Stimulated activated CD8-positive, alpha-beta memory T cell treated with anti-CD3 and anti-CD28 coated beads, Interleukin-7, amount 100 ng/mL, for 1 hour (primary cell): ENCODE results near the gene NCF2.

Experiments used
- DNase-seq, 2 donors: peaks; one replicate each; pipeline ENCODE4 v3.0.0-alpha.2; 2020; ENCODE audit warnings: low read depth in 2 of 2

The NCF2 gene

DNA sequence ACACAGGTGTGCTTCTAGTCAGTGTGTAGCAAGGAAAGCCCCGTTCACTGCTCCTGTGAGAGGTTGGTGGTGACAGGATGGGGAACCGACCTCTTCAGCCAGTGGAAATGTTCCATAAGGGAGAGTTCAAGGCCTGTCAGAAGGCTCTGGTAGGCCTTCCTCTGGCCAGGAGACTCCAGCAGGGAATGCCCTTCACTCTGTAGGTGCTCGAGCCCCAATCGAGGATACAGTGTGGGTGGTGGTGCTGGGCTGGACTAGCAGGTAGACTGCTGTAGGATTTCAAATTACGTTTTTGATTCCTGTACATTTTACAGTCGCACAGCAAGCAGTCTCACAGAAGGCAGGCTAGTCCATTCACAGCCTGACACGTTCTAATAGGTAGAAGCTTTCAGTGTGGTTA is 37.8 kb downstream of the NCF2 start:
- no peak for DNase-seq

DNA sequence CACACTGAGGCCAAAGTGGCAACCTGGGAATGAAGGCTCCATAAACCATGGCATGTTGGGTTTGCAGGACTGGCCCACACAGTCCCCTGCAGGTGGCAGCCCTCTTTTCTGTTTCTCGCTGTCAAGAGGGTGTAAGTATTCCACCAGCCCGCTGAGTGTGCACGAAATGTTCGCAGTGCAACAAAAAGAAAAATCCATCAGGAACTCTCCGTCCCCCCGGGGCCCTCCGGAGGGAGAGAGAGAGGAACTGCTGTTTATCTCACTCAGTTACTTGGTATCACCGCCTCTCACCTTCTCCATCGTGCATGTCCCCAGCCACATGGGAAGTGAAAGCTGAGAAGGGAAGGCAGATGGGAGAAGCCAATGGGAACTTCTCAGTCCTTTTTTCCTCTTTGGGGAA is 38.3 kb downstream of the NCF2 start:
- no peak for DNase-seq

DNA sequence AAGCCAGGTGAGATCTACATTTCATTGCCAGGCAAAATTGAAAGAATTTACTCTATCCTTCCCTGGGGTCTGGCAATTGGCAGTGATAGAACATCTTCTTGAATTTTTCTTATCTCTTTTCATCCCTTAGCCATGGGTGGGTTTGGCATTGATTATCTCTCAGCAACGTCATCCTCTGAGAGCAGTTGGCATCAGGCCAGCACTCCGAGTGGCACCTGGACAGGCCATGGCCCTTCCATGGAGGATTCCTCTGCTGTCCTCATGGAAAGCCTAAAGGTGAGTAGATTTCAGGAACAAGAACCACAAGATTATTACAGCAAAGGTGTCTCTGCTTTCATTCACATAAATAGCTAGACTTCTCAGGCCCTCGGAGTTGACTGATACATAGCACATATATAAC is 39.3 kb downstream of the NCF2 start:
- DNase-seq: no peak

DNA sequence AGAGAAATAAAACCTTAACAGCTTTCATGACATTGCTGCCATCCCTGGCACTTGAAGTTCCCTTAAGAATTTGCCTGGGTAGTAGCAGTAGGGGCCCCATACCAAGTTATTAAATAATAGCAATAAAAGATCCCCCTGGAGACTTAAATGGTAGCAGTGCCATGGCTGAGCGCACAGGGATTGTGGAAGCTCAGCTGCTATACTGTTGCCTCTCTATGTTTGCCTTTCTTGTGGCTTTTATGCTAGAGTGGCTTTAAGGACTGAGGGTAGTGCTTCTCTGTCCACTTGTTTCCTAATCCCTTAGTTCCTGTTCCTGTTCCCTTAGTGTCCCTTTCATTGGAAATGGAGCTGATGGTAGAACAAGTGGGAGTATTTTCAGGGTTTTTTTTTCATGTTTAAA is 42.1 kb downstream of the NCF2 start:
- no peak for DNase-seq

DNA sequence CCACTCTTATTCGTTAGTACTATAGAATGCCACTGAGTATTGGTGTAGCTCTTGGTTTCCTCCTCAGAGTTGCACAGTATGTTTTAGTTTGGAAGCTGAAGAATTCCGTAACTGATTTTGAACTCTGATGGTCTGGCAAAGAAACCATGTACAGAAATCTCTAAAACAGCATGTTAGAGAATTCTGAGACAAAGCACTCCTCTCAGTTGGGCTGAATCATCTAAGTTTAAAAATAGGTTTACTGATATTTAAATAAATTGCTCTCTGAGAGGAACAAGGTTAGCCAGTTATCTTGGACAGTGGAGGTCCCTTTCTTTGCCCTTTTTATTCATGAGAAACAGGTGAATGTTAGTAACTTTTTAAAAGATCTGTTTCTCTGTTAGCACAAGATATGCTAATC is 43.8 kb downstream of the NCF2 start:
- no peak for DNase-seq

DNA sequence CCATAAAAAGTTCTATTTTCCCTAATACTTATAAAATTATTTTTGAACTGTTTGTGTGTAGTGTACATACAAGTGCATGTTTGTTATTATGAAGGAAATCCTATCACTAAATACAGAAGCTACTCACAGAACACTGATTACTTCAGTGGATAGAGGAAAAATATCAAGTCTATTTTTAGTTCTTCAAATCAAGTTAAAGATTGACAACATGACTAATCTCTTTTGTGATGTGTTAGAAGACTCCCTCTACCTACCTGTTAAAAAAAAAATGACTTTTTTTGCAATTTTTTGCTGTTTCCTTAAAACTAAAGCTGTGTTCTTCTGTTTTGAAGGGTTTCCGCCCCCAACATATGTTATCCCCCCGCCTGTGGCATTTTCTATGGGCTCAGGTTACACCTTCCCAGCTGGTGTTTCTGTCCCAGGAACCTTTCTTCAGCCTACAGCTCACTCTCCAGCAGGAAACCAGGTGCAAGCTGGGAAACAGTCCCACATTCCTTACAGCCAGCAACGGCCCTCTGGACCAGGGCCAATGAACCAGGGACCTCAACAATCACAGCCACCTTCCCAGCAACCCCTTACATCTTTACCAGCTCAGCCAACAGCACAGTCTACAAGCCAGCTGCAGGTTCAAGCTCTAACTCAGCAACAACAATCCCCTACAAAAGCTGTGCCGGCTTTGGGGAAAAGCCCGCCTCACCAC is 45.5 kb downstream of the NCF2 start:
- no peak for DNase-seq

DNA sequence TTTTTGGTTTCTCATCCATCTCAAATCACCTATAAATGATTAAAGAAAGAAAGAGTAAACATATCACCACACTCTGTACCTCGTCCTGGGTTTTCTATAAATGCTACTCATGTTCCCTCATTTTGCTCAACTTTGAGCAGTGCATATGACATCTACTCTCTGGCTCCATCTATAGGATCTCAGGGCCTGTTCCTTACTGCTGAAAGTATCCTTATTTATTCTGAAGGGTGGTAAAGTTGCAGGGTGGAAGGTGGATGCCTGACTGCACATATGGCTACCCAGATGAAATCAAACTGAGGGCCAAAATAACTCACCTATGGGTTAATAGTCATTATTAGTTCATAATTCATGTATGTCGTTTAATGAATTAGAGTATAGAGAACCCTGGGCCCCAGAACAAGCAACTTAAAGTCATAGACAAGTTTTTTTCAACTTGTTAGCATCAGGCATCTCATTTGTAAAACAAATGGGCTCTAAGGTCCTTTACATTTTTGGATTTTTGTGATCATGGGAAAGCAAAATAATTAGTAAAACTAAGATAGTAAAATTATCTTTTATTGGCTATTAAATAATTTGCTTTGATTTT is 46.5 kb downstream of the NCF2 start:
- no peak for DNase-seq

DNA sequence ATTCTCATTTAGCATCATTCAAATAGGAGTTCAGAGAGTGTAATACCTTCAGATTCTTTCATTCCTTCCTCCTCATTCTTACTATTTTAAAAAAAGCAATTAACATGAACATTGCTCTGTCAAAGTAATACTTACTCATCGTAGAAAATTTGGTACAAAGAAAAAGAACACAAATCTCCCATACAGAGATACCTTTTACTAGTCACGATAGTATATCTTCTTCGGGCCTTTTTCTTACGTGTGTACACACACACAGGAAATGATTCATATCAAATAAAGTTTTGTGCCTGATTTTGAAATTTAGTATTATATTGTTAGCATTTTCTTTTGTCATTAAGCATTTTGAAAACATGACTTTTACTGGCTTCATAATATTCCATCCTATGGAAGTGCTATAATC is 52.9 kb downstream of the NCF2 start:
- no peak for DNase-seq

DNA sequence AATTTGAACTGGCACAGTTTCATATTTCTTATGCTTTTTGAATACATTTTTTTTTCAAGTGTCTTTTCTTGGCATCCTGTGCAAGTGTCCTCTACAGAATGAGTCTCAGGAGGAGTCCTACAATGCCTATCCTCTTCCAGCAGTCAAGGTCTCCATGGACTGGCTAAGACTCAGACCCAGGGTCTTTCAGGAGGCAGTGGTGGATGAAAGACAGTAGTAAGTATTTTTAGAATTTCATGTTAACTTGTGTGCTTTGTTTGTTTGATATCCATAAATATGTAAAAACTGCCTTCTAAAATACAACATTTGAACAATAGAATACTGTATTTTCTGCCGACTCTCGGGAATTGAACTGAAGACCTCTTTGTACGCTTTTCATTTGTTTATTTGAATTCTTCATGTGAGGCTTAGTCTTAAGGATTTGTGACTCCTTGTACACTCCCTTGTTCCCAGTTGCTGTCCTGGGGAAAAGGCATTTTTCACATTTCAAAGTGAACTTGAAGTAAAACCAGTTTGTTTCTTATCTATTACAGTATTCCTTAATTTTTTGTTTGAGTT is 56.6 kb downstream of the NCF2 start:
- DNase-seq: no peak

DNA sequence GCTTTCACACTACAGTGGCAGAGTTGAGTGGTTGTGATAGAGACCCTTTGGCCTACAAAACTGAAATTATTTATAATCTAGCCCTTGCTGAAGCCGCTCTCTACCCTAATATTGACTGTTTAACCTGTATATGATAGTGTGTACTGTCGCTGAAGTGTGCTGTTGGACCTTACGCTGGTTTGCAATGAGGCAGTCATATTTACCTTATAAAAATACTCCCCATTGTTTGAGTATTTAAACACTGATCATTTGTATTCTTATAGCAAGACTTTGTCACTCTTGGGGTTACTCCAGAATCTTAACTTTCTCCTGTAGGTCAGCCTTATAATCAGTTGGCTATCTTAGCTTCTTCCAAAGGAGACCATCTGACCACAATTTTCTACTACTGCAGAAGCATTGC is 61.7 kb downstream of the NCF2 start:
- no peak for DNase-seq

DNA sequence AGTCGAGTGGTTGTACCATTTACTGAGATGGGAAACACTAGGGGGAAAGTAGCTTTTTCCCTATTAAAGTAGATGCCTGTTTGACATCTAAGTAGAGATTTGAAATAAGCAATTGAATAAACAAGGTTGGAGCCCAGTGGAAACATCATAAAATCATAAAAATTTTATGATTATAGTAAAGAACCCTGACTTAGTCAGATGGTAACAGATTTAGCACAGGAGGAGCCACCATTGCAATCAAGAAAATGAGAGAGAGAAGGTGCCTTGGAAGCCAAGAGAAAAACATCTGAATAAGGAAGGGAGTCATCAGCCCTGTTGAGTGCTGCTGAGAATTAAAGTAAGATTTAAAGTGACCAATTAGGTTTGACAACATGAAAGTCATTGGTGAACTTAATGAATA is 68.2 kb downstream of the NCF2 start:
- DNase-seq: no peak

DNA sequence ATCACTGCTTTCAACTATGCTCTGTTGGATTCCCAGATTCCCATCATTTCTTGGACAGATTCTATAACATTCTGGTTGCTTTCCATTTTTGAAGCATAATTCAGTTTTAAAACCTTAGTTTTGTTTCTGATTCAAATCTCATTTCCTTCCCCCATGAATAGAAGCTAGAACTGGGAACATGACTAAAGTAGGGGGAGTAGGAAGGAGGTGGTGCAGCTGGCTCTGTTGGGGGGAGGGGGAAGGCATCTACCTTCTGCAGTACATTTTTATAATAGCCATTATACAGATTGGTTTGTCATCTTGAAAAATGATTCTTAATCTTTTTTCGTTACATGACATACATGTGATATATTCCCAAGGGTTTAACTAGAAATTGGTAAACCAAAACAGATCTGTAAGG is 69.9 kb downstream of the NCF2 start:
- DNase-seq: no peak

DNA sequence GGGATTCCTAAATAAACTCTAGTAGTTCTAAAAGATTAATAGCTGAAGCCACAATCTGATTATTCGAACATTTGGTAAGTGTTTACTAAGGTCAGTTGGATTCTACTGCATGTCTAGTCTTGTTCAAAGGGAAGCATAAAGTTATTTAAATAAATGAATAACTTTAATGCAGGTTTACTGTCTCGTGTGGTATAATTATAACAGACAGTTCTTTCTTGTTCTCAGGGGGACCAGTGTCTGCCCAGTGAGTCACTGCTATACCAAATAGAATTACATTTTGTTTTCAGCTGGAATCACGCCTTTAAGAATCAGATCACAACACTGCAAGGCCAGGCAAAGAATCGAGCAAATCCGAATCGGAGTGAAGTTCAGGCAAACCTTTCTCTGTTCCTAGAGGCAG is 72.9 kb downstream of the NCF2 start:
- no peak for DNase-seq

DNA sequence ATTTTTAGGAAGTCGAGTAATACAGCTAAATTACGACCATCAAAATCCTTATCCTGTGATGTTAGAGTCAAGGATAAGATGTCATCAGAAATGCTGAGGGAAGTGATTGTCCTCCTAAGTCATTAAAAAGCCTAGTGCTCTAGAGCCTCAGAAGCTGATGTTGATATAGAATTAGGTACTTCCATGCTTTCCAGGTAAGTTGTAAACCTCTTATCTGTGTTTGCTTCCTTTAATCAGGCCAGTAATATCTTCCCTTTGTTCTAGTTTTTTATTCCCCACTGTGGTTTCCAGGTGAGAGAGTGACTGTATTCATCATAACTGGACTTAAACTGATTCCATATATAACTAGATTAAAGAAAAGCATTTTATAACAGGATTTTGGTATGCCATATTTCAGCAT is 73.5 kb downstream of the NCF2 start:
- DNase-seq: no peak

DNA sequence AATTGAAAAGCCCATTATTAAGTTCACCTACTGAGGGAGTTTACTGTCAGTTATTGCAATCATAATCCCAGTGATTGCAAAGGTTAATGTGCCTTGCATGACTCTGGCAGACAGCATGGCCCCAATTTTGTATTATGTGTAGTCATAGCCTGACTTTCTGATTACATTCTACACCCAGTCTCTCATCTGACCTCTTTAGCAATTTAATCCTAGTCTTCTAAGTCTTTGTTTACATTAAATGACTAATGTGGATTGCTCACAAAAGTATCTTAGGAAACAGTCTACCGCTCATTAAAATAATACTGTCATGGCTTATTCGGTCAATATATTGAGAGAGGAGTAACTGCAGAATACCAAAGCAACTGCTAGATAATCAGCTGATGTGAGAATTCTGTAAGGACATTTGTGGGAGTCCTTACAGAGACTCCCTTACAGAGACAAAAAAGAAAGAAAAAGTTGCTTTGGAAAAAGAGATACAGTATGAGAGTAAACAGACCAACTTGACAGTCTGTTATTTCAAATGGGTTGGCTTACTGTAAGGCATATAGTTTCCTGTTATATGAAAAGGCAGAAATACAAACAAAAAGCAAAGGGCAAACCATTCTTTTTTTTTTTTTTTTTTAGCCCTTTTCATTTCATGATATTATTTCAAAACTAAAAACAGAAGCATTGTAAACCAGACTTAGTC is 75.1 kb downstream of the NCF2 start:
- no peak for DNase-seq

DNA sequence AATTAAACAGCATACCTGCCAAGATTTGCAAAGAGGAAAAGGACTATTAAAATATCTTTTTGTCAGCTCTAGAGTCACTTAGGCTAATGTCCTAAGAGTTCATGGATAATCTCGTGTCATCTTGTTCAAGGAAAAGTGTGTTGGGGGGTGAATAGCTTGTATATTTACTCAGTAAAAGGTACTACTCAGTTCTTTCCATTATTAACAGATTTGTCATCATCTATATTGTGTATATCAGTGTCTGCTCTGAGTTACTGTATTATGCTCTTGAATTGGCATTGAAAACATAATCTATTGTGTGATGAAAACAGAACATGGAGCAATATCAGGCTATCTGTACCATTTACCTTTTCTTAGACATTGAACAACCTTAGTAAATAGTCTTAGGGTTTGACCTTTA is 76.0 kb downstream of the NCF2 start:
- no peak for DNase-seq

DNA sequence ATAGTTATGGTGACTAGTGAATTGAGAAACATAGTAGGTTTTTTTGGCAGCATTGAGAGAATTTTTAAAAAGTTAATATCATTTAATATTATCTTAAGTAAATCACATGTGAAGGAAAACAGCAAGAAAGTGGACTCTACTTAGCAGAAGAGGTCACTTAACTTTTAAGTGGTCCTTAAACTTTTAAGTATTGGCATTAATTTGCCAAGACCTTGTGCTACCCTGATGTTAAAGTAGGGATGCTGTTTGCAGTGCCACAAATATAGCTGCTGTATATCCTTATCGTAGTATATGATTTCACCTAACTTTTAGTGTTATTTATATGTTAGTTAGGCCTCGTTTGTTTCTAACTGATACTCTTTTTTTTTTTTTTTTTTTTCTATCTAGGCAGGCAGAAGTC is 77.8 kb downstream of the NCF2 start:
- DNase-seq: no peak

DNA sequence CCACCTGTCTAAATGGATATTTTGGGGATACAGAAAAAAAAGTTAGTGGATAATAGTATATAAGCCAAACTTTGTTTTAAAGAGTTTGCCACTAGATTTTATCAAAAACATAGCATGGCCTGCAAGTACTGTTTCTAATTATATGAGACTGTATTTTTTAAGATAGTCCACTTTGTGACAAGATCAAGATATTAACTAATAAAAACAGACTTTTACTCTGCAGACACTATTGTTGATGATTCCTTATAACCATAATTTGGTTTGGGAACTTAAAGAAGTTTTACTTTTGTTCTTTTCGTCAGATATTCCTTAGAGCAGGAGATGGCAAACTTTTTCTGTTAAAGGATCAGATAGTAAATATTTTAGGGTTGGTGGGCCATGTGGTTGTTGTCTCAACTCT is 81.6 kb downstream of the NCF2 start:
- no peak for DNase-seq

DNA sequence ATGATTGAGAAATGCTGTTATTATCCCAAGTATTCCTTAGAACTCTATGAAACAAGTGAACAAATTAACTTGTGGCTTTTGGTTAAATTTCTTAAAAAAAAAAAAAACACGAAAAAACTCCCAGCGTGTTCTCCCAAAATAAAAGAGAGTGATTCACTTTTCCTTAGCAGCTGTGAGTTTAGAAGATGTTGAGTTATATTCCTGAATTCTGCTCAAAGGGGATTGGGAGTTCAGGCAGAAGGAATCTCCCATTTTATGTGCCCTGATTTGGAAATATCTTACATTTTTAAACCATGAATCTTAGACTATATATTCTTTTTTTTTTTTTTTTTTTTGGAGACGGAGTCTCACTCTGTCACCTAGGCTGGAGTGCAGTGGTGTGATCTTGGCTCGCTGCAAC is 83.7 kb downstream of the NCF2 start:
- DNase-seq: no peak
